MV-4-11 (cell line): ENCODE data around the gene CLEC16A.

Experiments
- DNase-seq: peaks from one replicate; lab custom pipeline; 2025; lab: John Stamatoyannopoulos, UW

Gene CLEC16A

DNA sequence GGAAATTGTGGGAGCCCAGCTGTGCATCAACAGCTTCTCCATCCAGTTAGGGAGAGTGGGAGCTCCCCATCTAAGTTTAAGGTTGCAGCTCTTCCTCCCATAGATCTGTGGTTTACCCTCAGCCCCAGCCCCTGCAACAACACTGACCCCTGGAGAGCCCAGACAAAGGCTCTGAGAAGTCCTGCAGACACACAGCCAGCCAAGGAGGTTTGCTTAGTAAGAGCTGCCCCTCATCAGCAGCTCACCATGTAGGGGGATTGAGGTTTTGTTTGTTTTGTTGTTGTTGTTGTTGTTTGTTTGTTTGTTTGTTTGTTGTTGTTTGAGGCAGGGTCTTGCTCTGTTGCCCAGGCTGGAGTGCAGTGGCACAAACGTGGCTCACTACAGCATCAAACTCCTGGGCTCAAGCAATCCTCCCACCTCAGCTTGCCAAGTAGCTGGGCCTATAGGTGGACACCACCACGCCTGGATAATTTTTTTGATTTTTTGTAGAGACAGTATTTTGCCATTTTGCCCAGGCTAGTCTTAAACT is 138.6 kb downstream of the CLEC16A start:
- peak; percentile 5 for DNase-seq

DNA sequence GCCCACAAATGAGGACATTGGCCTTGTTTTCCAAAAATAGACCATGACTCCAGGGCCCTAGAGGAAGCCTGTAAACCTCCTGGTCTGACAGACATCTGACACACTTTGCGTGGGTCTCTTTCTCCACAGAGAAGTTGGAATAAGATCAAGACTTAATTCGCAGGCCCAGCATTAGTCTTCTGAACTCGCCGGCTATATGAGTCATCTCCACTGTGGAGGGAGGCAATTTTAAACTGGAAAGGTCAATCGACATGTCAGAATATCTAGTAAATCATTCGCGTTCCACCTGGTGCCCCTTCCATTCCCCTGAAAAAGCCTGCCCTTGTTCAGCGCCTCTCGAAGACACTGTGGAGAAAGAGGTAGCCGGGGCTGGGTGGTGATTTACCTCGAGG is 140.1 kb downstream of the CLEC16A start:
- DNase-seq, result peak; percentile 46

DNA sequence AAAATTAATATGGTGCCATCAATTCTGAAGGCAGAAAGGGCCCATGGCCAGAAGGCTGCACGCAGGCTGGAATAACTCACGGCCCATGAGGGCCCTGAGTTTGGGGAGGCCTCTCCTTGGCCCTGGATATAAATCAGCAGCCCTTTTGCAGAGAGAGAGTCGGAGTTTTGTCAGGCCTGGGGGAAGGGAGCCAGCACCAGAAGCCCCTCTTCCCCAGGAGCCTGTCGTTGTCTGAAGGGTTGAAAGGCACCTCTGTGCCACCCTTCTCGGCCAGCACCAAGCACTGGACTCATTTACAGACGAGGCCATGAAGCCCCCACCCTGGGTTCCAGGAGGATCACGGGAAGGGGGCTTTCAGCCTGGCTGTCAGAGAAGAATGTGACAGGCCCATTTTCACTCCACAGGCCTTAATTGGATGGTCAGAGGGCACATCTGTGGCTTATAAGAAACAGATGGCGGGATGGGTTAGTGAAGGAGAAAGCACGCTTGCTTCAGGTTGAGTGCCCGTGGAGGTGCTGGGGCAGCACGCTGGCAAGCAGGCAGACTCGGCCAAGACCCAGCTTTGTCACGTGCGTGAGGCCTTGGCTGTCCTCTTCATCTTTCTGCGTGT is 140.6 kb downstream of the CLEC16A start:
- no peak for DNase-seq

DNA sequence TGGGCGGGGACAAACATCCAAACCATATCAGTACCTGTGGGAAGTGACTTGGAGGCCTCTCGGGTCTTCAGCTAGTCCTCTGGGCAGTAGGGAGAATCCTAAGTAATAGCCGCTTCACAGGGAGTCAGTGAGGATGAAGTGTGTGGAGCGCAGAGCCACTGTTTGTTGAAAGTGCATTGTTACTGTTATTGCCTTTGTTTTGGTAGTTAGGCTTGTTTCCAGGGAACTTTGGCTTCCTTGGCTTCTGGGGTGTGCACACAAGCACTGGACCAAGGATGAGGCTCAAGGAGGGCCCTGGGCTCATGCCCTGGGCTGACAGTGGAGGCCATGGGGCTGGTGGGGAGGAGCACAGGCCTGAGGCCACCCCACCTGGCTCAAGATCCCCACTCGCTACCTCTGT is 141.6 kb downstream of the CLEC16A start:
- no peak for DNase-seq

DNA sequence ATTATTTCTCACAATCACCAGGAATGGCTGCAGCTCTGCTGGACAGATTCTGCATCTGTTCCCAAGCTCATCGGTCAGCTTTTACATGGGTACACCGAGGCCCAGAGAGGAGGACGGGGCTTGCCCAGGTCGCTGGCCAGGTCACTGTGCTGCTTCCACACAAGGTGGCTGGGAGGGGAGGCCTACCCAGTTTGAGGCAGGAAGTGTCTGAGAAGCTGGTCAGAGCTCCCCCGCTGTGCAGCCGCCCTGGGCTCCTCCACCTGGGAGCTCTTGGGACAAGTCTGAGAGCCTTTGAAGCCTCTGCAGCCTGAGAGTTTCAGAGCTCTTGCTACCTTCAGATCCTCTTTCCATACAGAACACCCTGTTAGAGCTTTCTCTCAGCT is 143.3 kb downstream of the CLEC16A start:
- DNase-seq, result no peak

DNA sequence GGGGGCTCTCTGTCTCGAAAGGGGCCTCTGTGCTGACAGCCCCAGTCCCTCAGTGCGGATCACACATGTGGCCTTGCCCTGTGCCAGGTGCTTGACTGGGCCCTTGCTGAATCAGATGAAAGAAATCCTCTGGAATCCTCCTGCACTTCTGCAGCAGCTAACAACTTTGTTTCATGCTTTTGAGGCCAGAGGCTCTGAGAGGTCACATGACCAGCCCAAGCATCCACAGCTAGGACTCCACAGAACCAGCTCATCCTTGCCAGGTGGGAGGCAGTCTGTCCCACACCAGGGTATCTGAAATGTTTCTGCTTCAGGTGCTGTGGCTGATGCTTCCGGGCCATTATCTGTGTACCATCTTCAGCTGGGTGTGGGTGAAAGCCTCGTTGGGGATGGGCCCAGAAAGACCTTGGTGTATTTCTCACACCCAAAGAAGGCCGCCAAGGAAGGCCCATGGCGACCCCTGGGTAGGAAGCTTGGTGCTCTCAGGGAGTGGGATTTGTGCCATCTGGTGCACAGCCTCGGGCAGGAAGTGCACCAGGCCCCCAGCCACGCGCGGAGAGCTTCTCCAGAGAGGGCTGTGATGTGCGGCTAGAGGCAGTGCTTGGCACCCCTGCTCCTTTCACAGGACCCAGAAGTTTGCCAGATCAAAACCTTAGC is 143.8 kb downstream of the CLEC16A start:
- no peak for DNase-seq

DNA sequence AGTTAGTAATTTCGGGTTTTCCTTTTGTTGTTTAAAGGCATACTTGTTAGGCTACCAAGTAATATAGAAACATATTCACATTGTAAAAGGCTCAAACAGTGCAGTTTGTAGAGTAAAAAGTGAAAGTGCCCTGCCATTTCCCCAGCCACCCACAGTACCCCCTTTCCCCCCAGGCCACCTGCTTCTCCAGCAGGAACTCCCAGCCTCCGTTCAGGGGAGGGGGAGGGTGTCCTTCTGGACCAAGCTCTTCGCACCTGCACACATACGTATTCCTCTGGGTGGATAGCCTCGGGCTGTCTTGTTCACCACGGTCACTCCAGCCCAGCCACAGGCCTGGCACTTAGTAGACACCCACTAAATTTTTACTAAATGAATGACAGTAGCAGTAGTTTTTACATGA is 144.5 kb downstream of the CLEC16A start:
- no peak for DNase-seq

DNA sequence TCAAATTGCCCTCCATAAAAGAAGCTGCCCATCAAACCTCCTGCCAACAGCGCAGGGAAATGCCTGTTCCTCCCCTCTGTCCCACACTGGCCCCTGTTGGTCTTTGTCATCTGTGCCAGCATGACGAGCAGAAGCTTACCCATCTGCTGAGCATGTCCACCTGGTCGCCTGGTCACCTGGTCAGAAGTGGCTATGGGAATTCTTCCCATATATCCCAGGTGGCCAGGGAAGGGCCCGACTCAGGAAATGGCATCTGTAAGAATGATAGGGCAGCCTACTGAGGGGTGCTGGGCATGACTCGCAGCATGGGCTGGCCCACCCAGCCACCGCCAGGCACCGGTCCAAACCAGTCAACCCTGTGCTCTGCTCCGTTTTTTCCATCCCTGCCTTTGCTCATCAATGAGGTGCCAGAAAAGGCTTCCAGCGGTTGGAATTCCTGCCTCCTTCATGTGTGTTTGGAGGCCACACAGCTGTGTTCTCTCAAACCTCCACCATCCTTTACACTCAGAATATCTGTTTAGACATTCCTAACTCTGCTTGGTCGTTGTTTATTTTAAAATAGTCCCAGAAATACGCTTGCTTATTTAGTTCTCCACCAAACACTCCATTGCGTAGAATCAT is 145.2 kb downstream of the CLEC16A start:
- DNase-seq, result no peak

DNA sequence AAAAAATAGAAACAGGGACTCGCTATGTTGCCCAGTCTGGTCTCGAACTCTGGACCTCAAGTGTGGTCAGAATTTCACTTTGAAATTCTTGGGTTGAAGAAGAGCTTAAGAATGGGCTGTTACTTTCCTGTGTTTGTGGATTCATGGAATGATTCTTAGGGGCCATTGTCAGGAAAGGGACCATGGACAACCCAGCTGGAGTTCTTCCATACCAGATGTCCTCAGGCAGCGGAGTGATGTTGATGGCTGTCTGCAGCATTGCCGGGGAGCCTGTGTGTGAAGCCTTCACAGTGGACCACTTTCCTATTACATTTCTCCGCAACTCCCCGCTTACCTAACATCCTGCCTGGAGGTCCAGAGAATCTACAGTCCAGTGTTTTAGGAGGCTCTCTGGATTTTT is 145.9 kb downstream of the CLEC16A start:
- DNase-seq, result no peak

DNA sequence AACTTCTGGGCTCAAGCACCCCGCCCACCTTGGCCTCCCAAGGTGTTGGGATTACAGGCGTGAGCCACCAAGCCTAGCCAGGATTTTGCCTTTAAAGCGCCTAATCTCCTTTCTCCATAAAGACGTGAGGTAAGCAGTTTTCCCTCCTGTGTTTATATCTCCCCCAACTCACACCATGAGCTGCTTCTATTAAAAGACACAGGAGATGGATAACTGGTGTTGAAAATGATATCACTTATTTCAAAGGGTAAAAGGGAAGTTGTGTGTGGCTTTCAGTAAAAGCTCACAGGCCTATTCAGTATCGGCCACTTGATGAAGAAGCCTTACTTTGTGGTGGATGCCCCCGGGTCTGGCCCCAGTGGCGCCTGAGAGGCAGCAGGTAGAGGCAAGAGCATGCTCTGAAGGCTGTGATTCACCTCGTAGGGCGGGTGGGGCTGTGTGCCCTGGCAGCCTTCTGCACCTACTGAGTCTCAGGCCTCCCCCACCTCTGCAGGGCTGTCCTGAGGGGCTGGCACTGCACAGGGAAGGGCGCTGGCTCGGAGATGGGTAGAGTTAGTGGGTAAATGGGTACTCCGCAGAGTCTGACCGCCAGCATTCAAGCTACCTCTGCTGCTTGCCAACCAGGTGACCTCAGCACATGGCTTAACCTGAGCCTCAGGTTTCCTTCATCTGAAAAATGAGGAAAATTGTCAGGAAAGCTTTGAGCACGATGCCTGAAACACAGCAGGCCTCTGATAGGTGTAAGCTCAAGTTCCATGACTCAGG is 146.8 kb downstream of the CLEC16A start:
- peak; percentile 70 for DNase-seq

DNA sequence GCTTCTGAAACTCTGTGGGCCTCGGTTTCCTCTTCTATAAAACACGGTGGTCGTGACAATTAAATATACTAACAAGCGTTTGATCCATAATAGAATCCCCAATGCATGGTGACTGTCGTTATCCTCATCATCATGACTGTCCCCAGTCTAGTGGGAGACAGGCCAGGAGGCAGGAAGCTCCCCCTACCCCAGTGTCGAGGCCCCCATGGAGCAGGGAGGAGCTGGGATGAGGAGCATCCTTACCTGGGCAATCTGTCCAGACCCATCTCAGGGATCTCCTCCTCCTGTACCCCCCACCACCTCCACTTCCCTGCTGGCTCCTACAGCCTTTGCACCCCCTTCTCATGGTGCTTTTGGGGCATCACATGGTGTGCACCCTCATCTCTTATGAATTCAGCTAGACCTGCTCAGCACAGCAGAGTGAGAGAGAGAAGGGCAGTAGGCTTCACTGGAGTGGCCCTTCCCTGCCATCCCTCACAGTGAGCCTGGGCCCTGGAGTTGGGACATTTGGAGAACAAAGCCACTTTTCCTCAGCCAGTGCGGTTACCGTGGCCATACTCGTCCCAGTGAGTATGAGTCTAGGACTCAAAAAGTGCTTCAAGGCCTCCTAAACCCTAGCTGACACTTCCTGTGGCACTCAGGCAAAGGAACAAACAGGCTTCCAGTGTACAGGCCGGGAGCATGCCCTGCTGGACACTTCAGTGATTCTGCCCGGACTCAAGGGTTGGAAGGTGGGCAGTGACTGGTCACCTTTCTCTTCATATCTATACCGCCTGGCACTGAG is 148.6 kb downstream of the CLEC16A start:
- DNase-seq, result no peak

DNA sequence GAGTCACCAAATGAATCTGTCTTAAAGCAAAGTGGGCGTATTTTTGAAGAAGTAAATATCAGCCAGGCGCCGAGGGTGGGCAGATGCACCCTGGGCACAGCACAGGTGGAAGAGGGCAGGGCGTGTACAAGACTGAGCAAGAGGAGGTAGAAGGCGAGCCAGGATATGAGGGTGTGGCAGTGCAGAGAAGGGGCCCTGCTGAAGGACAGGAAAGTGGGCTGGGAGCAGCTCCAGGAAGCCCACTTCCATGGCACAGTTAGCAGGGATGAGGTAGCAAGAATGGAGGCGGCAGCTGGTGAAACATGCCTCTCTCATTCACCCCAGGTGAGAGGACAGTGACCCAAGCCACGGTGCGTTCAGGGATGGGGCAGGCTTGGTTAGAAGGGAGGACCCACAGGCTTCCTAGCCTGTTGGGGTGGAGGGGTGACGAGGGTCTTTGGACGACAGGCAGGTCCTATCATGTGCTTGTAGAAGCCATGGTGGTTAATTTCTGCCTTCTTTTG is 149.3 kb downstream of the CLEC16A start:
- no peak for DNase-seq

DNA sequence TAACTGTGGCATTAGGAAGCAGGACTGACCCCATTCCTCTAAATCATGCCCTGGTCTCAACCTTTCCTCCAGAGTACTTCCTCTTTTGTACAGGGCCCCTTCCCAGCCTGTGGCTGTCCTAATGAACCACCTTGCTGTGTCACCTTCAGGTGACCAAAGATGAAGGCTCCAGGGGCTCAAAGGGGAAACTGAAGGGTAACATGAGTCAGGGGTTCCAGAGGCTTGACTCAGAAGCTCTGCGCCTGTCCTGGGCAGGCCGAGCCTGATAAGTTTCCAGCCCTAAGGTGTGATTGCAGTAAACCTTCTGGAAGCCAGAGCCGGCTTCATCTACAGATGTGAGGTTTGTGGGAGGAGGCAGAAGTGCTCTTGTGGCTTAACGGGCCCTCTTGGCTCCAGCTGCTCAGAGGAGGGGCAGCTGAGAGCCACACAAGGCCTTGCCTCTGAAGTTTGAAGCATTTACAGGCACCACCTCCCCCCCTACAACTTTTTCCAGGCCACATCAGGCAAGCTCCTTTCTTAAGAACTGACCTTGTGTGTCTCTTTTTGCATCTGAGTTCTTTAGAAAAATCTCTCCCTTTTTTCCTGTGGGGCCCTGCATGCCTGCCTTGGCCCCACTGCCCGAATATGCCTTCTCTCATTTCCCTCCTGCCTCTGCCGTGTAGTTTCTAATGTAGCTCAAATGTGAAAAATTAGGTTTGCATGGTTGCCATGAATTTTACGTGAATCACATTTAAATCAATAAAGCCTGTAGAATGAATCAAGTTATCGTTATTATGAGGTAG is 149.9 kb downstream of the CLEC16A start:
- DNase-seq, result peak; percentile 92

DNA sequence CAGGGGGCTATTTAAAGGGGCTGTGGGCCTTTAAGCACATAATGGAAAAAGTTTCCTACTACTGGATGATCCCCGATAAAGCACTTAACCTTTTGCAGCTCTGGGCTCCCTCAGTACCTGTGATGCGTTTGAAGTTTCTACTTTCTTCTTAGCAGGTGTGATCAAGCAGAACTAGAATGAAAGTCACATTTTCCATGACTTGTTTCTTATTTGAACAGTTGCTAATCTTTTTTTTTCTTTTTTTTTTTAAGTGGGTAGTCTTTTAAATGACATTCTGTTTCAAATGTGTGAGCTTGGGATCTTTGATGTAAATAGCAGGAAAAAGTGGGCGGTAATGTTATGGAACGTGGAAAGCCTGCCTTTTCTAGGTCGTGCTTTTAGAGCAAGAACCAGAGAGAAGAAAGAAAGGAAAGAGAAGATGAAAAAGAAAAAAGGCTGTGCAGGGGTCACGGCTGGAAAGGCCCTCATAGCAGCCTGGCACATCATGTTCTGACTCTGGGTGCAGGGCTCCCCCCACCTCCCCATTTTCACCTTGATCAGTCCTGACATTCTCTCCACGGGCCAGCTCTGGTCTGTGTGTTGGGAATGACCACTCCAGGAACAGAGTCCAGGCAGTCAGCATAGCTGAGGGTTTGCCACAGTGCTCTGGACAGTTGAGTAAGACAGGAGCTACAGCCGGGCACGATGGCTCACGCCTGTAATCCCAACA is 150.6 kb downstream of the CLEC16A start:
- DNase-seq, result no peak

DNA sequence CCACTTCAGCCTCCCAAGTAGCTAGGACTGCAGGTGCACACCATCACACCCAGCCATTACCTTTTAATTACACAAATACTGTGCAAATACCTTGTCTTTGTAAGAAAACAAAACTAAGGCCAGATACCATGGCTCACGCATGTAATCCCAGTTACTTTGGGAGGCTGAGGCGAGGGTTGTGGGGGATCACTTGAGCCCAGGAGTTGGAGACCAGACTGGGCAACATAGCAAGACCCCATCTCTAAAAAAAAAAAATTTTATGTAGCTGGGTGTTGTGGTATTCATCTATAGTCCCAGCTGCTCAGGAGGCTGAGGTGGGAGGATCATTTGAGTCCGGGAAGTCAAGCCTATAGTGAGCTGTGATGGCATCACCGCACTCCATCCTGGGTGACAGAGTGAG is 151.6 kb downstream of the CLEC16A start:
- no peak for DNase-seq

DNA sequence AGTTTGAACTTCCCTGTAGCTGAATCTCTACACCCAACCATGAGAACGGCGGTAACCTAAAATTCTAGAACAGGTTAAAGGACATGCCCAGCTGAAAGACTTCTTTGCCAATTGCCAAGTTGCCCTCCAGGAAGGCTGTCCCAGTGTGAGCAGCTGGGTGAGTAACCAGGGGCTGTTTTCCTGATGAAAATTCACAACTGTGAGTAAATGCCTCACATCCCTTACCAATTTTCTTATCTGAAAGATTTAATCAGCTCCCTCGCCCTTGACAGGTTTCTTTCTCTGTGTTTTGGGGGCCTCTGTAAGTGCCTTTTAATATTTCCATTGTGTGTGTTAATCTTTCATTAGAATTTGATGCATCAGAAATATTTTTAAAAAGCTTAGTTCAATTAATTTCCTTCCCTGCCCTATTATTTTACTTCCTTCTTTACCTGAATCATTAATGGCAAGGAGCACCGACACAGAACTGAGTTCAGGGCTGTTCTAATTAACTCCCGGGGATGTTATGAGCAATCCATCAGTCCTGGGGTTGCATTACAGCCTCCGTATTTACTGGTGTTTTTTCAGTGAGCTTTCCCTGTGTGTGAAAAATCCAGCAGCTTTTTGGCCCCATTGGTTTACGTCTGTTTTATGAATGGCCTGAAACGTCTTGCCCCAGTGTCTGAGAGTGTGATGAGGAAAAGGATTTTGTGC is 152.9 kb downstream of the CLEC16A start:
- DNase-seq, result no peak

DNA sequence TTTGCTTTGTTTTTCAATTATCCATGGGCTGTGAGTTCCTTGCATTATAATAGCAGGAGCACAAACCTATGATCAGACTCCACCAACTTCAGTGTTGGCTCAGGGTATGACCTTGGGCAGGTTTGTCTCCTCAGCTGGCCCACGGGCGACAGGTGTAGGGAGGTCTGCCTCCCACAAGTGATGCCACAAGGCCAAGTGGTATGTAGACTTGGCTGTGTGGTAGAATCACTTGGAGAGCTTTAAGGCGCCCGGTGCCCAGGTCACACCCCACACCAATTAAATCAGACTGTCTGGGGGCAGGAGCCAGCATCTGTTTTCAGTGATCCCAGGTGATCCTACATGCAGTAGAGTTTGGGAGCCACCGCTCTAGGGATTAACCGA is 153.4 kb downstream of the CLEC16A start:
- DNase-seq, result no peak

DNA sequence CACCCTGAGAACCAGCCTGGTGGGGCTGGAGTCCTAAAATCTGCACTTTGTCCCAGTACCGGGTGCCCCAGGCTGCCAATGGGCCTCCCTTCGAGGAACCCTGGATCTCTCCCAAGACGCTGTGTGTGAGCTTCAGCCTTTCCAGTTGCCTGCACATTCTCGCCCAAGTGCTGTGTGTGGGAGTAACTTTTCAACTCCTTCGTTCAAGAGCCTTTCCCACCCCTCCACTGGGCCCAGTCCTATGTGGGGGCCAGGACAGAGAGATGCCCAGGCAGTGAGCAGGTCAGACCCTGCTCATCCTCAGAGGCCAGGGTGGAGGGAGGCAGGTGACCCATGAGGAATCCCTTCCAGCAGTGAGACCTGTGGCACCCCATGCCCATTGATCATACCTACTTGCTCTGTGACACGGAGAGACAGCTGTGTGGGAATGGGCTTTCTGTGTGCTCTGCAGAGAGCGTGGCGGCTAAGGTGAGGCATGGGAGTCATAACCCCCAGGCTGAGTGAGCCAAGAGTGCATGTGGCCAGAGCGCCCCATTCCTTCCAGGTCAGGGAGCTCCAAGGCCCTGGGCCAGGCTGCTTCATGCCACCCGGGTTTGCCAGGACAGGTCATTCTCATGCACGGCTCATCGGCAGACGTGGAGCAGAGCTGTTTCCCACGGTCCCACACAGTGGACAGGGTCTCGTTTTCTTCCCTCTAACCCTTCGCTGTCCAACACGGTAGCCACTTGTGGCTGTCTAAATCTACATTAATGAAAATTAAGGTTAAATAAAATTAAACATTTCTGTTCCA is 154.4 kb downstream of the CLEC16A start:
- DNase-seq, result no peak

DNA sequence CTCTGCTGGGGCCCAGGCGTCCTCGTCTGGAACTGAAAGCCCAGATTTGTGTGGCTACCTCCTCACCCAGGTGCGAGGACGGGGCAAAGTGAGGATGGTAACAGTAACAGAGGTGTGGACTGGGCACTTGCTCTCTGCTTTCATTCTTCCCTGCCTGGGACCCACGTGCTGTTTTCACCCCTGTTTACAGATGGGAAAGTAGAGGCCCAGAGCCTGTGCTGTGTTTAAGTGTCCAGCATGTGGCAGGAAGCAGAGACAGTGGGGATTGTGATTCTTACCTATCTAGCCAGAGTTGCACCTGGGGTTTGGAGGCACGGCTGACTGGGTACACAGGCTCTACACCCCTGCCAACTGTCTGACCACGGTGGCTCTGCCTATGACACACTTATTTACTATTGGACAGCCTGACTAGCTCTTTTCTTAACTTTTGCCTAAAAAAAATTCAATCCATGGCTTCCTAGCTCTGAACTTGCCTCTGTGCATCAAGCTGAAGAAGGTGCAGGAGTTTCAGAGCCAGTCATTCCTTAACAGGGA is 155.4 kb downstream of the CLEC16A start:
- DNase-seq, result no peak
